GOT3 (cell line): ENCODE measurements around the gene ACTL6B.

Source experiments
- DNase-seq: peaks from one replicate; lab custom pipeline; 2025; ENCODE audit warnings: mixed read lengths; lab: John Stamatoyannopoulos, UW

ACTL6B gene

GRCh38 chr7:100626530-100627237 is 29.6 kb downstream of the ACTL6B start:
- DNase-seq = peak; percentile 22

DNA sequence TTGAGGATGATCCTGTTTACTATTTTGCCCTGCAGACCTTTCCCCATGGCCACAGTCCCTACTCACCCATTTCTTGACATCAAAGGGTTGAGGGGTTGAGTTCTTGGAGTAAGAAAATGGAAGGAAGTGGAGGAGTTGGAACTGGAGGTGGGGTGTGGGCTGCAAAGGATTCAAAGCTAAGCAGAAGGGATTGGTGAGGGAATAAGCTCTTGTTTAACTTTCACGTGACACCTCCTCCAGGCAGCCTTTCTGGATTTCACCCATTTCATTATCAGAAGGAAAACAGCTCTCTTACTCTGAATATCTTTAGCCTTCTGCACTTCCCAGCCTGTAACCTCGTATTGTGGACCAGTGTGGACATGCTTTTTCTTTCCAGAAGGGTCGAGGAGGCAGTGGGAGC is 30.2 kb downstream of the ACTL6B start:
- DNase-seq = no peak

DNA sequence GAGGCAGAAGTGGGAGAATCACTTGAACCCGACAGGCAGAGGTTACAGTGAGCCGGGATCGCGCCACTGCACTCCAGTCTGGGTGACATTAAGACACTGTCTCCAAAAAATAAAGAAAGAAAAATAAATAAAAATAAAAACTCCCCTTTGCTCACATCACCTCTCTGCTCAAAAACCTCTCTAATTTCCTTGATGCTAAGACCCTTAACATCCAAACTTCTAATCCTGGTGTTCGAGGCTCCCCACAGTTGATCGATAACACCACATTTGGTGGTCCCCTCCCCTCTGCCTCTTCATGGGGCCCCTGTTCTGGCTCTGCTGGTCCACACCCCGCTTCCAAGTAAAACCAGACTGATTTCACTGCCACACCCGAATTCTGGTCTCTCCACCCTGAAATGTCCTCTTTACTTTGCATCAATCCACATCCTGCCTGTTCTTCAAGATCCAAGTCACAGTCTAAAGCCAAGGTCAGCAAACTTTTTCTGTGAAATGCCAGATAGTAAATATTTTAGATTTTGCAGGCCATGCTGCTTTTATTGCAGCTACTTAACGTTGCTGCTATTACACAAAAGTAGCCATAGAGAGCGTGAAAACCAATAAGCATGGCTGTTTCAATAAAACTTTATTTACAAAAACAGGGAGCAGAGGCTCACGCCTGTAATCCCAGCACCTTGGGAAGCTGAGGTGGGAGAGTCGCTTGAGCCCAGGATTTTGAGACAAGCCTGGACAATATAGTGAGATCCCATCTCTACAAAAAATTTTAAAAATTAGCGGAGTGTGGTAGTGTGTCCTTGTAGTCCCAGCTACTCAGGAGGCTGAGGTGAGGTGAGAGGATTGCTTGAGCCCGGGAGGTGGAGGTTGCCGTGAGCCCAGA is 32.1 kb downstream of the ACTL6B start:
- DNase-seq = no peak

- DNase-seq = no peak
Observed at GRCh38 chr7:100621554-100621953, 34.7 kb downstream of the ACTL6B start.

GRCh38 chr7:100620804-100621203 is 35.4 kb downstream of the ACTL6B start:
- no peak for DNase-seq

GRCh38 chr7:100620239-100620638 is 36.0 kb downstream of the ACTL6B start:
- no peak for DNase-seq

- no peak for DNase-seq
Observed at GRCh38 chr7:100614308-100614861, 41.9 kb downstream of the ACTL6B start.

DNA sequence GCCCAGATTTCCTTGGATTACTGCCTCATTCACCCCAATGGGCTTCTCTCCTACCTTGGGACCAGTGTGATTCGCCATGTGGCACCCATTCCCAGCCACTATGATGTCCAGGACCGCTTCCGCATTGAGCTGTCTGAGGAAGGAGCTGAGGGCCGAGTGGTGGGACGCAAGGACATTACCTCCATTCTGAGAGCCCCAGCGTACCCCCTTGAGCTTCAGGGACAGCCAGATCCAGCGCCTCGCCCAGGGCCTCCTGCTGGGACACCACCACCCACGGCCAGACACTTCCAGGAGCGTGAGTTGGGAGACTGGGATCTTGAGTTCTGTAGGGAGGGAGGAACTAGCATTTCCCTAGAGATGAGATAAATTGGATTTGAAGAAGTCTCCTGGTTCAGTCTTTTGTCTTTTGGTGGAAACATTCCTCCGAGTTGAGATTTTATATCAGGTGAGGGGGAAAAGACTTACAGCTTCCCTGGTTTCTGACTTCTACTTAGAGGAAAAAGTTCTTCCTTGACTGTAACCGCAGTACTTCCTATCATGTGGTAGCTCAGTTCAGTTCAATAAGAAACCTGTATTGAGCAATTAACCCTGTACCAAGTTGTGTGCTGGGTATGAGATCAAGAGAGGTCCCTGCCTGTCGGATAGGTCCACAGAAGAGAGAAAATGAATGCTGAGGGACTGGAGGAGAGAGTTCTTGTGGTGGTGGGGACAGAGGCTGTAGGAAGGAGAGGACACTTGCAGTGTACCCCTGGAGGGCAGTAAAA is 42.7 kb downstream of the ACTL6B start:
- DNase-seq = no peak

DNA sequence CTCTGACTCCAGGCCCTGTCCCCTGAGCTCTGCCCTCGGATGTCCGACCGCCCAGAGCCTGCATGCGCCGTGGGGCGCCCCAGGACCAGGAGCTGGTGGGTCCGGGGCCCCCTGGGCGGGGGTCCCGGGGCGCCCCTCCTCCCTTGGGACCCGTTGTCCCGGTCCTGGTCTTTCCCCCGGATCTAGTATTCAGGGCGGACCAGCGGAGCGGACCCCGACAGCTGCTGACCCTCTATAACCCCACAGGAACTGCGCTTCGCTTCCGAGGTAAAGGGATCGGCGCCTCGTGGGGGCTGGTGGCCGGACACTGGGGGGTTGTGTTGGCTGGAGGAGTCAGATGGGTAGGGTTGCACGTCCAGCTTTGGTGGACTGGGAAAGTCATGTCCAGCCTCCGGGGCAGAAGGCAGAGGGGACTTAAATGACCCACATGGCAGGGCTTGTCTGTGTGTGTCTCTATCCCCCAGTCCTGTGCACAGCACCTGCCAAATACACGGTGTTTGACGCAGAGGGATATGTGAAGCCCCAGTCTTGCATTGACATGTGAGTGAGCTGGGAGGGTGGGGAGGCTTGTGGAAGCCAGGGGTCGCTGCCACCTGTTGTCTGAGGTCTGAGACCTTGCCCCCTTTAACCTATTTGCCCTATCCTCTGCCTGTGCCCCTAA is 43.4 kb downstream of the ACTL6B start:
- no peak for DNase-seq

DNA sequence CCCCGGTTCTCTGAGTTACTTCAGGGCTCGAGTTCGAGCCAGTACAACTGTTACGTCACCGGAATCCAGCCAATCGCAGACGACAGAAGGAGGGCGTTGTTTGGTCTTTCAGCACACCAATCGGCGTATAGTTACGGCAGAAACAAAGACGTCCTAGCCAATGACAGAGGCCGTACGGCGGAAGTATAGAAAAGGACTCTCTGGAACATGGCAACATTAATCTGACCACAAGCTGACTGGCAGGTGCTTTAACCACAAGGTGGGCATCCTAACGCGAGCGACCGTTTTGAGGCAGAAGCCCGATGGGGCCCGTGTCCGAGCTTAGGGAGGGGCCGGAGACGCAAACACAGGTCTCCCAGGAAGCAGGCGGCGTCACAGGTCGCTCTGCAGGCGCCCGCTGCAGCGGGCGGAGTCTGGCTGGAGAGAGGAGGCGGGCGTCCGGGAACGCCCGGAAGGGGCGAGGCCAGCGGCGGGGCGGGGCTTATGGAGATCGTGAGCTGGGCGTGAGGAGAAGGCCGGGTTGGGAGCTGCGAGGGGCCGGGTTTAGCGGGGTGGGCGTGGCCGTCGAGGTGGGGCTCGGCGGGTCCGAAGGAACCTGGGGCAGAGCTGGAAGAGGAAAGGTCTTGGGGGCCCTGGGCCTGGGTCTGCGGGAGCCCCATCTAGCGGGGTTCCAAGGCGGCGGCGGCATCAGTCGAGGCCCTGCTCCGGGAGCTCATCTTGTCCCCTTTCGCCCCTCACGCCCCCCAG is 44.1 kb downstream of the ACTL6B start, which contains the start of gene MOSPD3:
Gene MOSPD3, plus strand, starts transcription at position 558 of the 747 bp plus-strand sequence. CDS start 252 bp downstream, outside the sequence.
- DNase-seq = peak; percentile 87

DNA sequence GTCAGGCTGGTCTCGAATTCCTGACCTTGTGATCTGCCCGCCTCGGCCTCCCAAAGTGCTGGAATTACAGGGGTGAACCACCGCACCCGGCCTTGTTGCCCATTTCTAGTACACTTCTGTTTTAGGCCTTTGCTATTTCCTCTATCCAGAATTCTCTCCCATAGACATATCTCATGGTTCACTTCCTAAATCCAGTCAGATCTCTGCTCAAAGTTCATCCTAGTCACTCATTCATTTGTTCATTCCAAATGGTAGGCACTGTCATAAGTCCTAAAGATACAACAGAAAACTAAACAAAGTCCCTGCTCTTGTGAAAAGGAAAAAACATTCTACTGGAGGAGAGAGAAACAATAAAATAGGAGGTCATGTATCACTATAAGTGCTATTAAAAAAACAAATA is 46.3 kb downstream of the ACTL6B start:
- no peak for DNase-seq

- no peak for DNase-seq
Observed at GRCh38 chr7:100607111-100607510, 49.1 kb downstream of the ACTL6B start.

- no peak for DNase-seq
Observed at GRCh38 chr7:100606313-100606712, 49.9 kb downstream of the ACTL6B start.

- DNase-seq = no peak
Observed at GRCh38 chr7:100604976-100605911, 51.0 kb downstream of the ACTL6B start.

GRCh38 chr7:100604028-100604975 is 51.9 kb downstream of the ACTL6B start:
- DNase-seq = no peak

DNA sequence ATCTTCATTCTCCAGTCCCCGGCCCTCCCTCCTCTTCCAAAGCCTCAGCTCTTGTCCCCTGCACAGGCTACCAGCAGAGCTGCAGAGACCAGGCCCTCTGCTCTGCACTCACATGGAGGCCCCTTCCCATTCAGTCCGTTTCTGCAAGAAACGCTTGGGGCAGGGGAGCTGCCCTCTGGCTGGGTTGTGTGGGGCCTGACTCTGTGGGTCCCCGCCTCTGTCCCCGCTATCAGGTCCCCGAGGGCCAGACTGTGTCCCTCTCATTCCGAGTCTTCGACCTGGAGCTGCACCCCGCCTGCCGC is 52.6 kb downstream of the ACTL6B start:
- no peak for DNase-seq

DNA sequence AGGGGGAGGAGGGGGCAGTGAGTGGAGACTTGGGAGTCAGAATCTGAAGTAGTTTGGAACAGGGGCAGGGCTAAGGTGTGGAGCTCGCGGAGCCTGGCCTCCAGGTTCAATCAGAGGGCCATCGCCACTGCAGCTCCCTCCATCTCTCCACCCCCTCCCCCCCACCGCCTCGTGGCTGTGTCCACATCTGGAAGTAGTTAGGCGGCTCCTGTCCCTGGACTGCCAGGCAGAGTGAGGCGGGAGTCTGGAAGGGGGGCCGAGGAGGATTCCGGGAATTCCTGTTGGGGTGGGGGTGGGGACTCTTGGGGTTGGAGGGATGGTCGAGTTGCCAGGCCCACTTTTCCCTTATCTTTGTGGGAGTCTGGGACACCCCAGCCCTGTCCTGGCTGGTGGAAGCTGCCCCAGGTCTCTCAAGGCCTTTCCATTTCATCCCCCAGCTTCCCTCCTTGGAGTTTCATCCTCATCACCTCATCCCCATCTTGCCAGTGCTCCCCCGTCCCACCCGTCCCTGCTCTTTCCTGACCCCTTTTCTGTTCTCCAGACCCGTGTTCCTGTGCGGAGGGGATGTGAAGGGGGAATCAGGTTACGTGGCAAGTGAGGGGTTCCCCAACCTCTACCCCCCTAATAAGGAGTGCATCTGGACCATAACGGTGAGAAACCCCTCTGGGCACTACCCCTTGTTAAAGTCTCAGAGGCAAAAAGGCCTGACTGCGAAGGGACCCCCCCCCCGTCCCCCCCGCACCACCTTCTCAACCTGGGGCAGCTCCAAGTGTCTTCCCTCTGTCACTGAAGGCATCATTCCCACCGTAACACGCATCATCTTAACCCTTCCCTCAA is 53.1 kb downstream of the ACTL6B start:
- no peak for DNase-seq

- DNase-seq = no peak
Observed at GRCh38 chr7:100600730-100601038, 55.6 kb downstream of the ACTL6B start.
